Activated CD4-positive, alpha-beta T cell treated with anti-CD3 and anti-CD28 coated beads, Interleukin-2, amount 50 U/mL, for 48 hours (primary cell): ENCODE results near the gene TM4SF4.

Experiments
- DNase-seq, 2 experiments: peaks; one replicate each; pipeline ENCODE4 v3.0.0-alpha.2; 2020

TM4SF4 gene

GRCh38 chr3:149487598-149488197 lies 13.2 kb downstream of the TM4SF4 start:
- DNase-seq, result peak; percentile 49 to 59

GRCh38 chr3:149489060-149489690 lies 14.7 kb downstream of the TM4SF4 start:
- no peak for DNase-seq

- no peak for DNase-seq
Observed at GRCh38 chr3:149490260-149490971, 15.9 kb downstream of the TM4SF4 start.

GRCh38 chr3:149493315-149494021 lies 19.0 kb downstream of the TM4SF4 start:
- no peak for DNase-seq

GRCh38 chr3:149494022-149494758 lies 19.7 kb downstream of the TM4SF4 start:
- peak; percentile 48 to 59 for DNase-seq

GRCh38 chr3:149494759-149495580 lies 20.5 kb downstream of the TM4SF4 start:
- no peak for DNase-seq

- DNase-seq, result no peak
Observed at GRCh38 chr3:149495581-149496125, 21.2 kb downstream of the TM4SF4 start.

GRCh38 chr3:149496891-149497290 lies 22.4 kb downstream of the TM4SF4 start:
- no peak for DNase-seq

GRCh38 chr3:149497966-149498670 lies 23.6 kb downstream of the TM4SF4 start:
- DNase-seq, result no peak

- DNase-seq, result no peak
Observed at GRCh38 chr3:149501524-149501923, 27.0 kb downstream of the TM4SF4 start.

GRCh38 chr3:149502438-149502837 lies 27.9 kb downstream of the TM4SF4 start:
- no peak for DNase-seq

GRCh38 chr3:149506540-149506939 lies 32.0 kb downstream of the TM4SF4 start:
- no peak for DNase-seq

GRCh38 chr3:149506965-149507364 lies 32.5 kb downstream of the TM4SF4 start:
- DNase-seq, result no peak

GRCh38 chr3:149507491-149508324 lies 33.2 kb downstream of the TM4SF4 start:
- DNase-seq, result peak in 1 of 2 experiments; percentile 10

GRCh38 chr3:149509526-149509925 lies 35.0 kb downstream of the TM4SF4 start:
- no peak for DNase-seq

- no peak for DNase-seq
Observed at GRCh38 chr3:149510480-149510879, 36.0 kb downstream of the TM4SF4 start.

GRCh38 chr3:149511040-149511626 lies 36.6 kb downstream of the TM4SF4 start:
- no peak for DNase-seq

GRCh38 chr3:149512073-149512782 lies 37.7 kb downstream of the TM4SF4 start:
- peak; percentile 30 to 41 for DNase-seq

- no peak for DNase-seq
Observed at GRCh38 chr3:149514471-149514870, 40.0 kb downstream of the TM4SF4 start.
